Endodermal cell (in vitro differentiated cells): ENCODE results near the gene PGRMC1. TPM values are rescaled to one million over a fixed set of nuclear protein-coding genes. Genes with fewer than 3 reads are reported as not detected.
A peak's percentile ranks its signal among the peaks of the same experiment; 100 is the strongest.
"Not testable (repeated sequence)": the region's sequence is repeated elsewhere in the genome, so short reads cannot be mapped to it uniquely, and the experiment has no call there.

Experiments used
- DNase-seq: peaks from one replicate; pipeline ENCODE4 v3.0.0-alpha.2; 2017
- H3K27ac ChIP-seq: 2 replicates; pipeline ENCODE4 v1.5.1; 2013; ENCODE audit warnings: mild to moderate bottlenecking, low read depth, low read length, moderate library complexity
- H3K27me3 ChIP-seq: 2 replicates; pipeline ENCODE4 v1.6.1; 2013; ENCODE audit warnings: mild to moderate bottlenecking, low read length, moderate library complexity; ENCODE audit not compliant: insufficient read depth, control insufficient read depth, poor library complexity, severe bottlenecking
- H3K36me3 ChIP-seq: 2 replicates; pipeline ENCODE4 v1.7.0; 2013; ENCODE audit warnings: mild to moderate bottlenecking, low read length, moderate library complexity; ENCODE audit not compliant: control insufficient read depth, insufficient read depth
- H3K4me1 ChIP-seq: one replicate; pipeline ENCODE4 v1.7.0; 2013; ENCODE audit warnings: low read length; ENCODE audit not compliant: control insufficient read depth, insufficient read depth
- H3K4me3 ChIP-seq: 2 replicates; pipeline ENCODE4 v1.5.1; 2013; ENCODE audit warnings: mild to moderate bottlenecking, low read length, moderate library complexity
- H3K9ac ChIP-seq: 2 replicates; pipeline ENCODE4 v1.6.1; 2013; ENCODE audit warnings: mild to moderate bottlenecking, low read length, moderate library complexity; ENCODE audit not compliant: poor library complexity, severe bottlenecking; ENCODE audit errors: extremely low read depth
- H3K9me3 ChIP-seq: 2 replicates; pipeline ENCODE4 v1.6.1; 2013; ENCODE audit warnings: mild to moderate bottlenecking, low read length, moderate library complexity; ENCODE audit not compliant: control insufficient read depth
- H3K27ac Mint-ChIP-seq: 2 replicates; pipeline ENCODE4 v1.8.0; 2020; ENCODE audit warnings: mixed read lengths
- H3K27me3 Mint-ChIP-seq: 2 replicates; pipeline ENCODE4 v1.8.0; 2021; ENCODE audit warnings: mild to moderate bottlenecking, mixed read lengths; ENCODE audit not compliant: insufficient read depth
- H3K36me3 Mint-ChIP-seq: 2 replicates; pipeline ENCODE4 v1.8.0; 2020; ENCODE audit warnings: low read depth, mixed read lengths
- H3K4me1 Mint-ChIP-seq: 2 replicates; pipeline ENCODE4 v1.8.0; 2020; ENCODE audit warnings: mixed read lengths
- H3K4me3 Mint-ChIP-seq: 2 replicates; pipeline ENCODE4 v1.8.0; 2020; ENCODE audit warnings: mild to moderate bottlenecking, moderate library complexity, mixed read lengths
- H3K9me3 Mint-ChIP-seq: 2 replicates; pipeline ENCODE4 v1.8.0; 2020; ENCODE audit warnings: mild to moderate bottlenecking, mixed read lengths
- CTCF ChIP-seq: fragments of 200-600 bp; sonication (generic); conservative IDR thresholded peaks from 2 replicates; pipeline ENCODE4 v1.5.0; 2021; ENCODE audit warnings: antibody characterized with exemption, mild to moderate bottlenecking
- WGBS, 2 experiments: methylation state at CpG; one replicate each; pipeline versions ENCODE4 v1.1.5 to v1.1.7; 2013; ENCODE audit warnings: missing lambda C conversion rate in 2 of 2, mixed read lengths in 1 of 2; ENCODE audit not compliant: insufficient coverage in 1 of 2, insufficient read length in 1 of 2; 5-methylcytosine and 5-hydroxymethylcytosine counted together
- total RNA-seq, 2 donors: library from RNA; stranded (reverse); fragmentation: NEBNext Ultra II Directional in 1 of 2; extraction: Animal tissue kit (Norgen Biotek cat#: 25700) in 1 of 2; gene quantifications; 2 replicates in 1 of 2; 3 replicates in 1 of 2; pipeline ENCODE4 v1.2.1, GENCODE V29; 2021

PGRMC1 gene
- total RNA-seq, 2 donors from 2014 or later: 108 to 115 TPM

GRCh38 chrX:119266364-119266995, 30.4 kb downstream of the PGRMC1 start:
- Mint-ChIP-seq H3K27me3 (peaks cover 16% of the 10 kb centered on the region), H3K27ac (no peak overlapping the region), H3K9me3 (peaks cover 49% of the 10 kb centered on the region), H3K4me1 (no peaks in the 10 kb centered on the region), H3K4me3 (no peak overlapping the region), H3K36me3 (no peaks in the 10 kb centered on the region)
- no peaks in the 10 kb centered on the region for H3K27me3 ChIP-seq
- no peak overlapping the region for H3K9ac ChIP-seq
- H3K27ac ChIP-seq: no peak overlapping the region
- no peaks in the 10 kb centered on the region for H3K36me3 ChIP-seq
- H3K9me3 ChIP-seq: no peaks in the 10 kb centered on the region
- TF ChIP-seq CTCF: peak; percentile 78
- peak; percentile 51 for DNase-seq
- WGBS, 2 experiments: 21% methylated on average over 4 of the region's 5 CpGs; no CpG with 5 or more reads in 1 of the 2 experiments
- H3K4me3 ChIP-seq: no peak overlapping the region
- H3K4me1 ChIP-seq: peaks cover 3% of the 10 kb centered on the region

DNA sequence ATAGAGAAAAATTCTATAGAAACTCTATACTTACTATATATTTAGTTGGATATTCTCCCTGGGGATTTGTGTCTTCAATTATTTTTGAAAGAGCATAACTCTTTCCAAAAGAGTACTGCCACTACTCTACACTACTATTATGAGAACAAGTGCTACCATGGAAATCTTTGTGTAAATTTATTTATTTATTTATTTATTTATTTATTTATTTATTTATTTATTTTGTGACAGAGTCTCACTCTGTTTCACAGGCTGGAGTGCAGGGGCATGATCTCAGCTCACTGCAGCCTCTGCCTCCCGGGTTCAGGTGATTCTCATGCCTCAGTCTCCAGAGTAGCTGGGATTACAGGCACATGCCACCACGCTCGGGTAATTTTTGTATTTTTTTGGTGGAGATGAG, 31.0 kb downstream of the PGRMC1 start:
- H3K9ac ChIP-seq, DNase-seq, H3K36me3 ChIP-seq, H3K27me3 ChIP-seq, H3K4me3 ChIP-seq, H3K36me3 Mint-ChIP-seq, H3K4me1 ChIP-seq, H3K27ac ChIP-seq, H3K9me3 ChIP-seq, H3K4me1 Mint-ChIP-seq, H3K27ac Mint-ChIP-seq, H3K4me3 Mint-ChIP-seq: not testable (repeated sequence)
- H3K9me3 Mint-ChIP-seq: peaks cover 52% of the 10 kb centered on the region
- peaks cover 22% of the 10 kb centered on the region for H3K27me3 Mint-ChIP-seq
- 93% methylated on average over 3 of the region's 3 CpGs; no CpG with 5 or more reads in 1 of the 2 experiments for WGBS, 2 experiments

GRCh38 chrX:119272882-119273419, 36.9 kb downstream of the PGRMC1 start:
- Histone ChIP-seq H3K9me3 (no peaks in the 10 kb centered on the region), H3K4me1 (peaks cover 3% of the 10 kb centered on the region), H3K4me3 (no peak overlapping the region), H3K27me3 (peaks cover 18% of the 10 kb centered on the region), H3K36me3 (no peaks in the 10 kb centered on the region), H3K9ac (no peak overlapping the region), H3K27ac (no peak overlapping the region)
- WGBS, 2 experiments: 71 to 73% methylated on average over 5 to 42 of the region's 42 CpGs
- no peak for DNase-seq
- H3K9me3 Mint-ChIP-seq: peaks cover 57% of the 10 kb centered on the region
- H3K27ac Mint-ChIP-seq: no peak overlapping the region
- H3K4me1 Mint-ChIP-seq: no peaks in the 10 kb centered on the region
- H3K27me3 Mint-ChIP-seq: peaks cover 44% of the 10 kb centered on the region
- no peaks in the 10 kb centered on the region for H3K36me3 Mint-ChIP-seq
- peak overlapping the region; percentile 48 for H3K4me3 Mint-ChIP-seq
- TF ChIP-seq CTCF: no peak
